WERI-Rb-1 (cell line): Measurements from ENCODE around the gene ST6GALNAC3.

Source experiments
- DNase-seq: peaks from one replicate; pipeline ENCODE4 v3.0.0-alpha.2; 2020
- H3K27ac ChIP-seq: fragments of 250-450 bp; sonication (Bioruptor Pico); 2 replicates; pipeline ENCODE4 v1.5.1; 2020; ENCODE audit warnings: mild to moderate bottlenecking, moderate library complexity
- H3K27me3 ChIP-seq: fragments of 250-450 bp; sonication (Bioruptor Pico); 2 replicates; pipeline ENCODE4 v1.5.1; 2021; ENCODE audit warnings: mild to moderate bottlenecking, low read depth, moderate library complexity; ENCODE audit not compliant: insufficient read depth, severe bottlenecking
- H3K36me3 ChIP-seq: fragments of 250-450 bp; sonication (Bioruptor Pico); 2 replicates; pipeline ENCODE4 v1.5.1; 2020; ENCODE audit warnings: mild to moderate bottlenecking, moderate library complexity
- H3K4me3 ChIP-seq: 2 replicates; pipeline ENCODE4 v1.5.1; 2011; ENCODE audit warnings: low read depth, mild to moderate bottlenecking, control low read depth, low read length
- H3K9me3 ChIP-seq: fragments of 250-450 bp; sonication (Bioruptor Pico); 2 replicates; pipeline ENCODE4 v1.5.1; 2021; ENCODE audit warnings: mild to moderate bottlenecking, moderate library complexity; ENCODE audit not compliant: severe bottlenecking
- TF ChIP-seq, protein P1 (sequence below): IDR thresholded peaks from 2 replicates; pipeline ENCODE4 v1.5.1; 2011; ENCODE audit warnings: low read depth, mild to moderate bottlenecking, control low read depth, inconsistent platforms, low read length

ST6GALNAC3 gene

DNA sequence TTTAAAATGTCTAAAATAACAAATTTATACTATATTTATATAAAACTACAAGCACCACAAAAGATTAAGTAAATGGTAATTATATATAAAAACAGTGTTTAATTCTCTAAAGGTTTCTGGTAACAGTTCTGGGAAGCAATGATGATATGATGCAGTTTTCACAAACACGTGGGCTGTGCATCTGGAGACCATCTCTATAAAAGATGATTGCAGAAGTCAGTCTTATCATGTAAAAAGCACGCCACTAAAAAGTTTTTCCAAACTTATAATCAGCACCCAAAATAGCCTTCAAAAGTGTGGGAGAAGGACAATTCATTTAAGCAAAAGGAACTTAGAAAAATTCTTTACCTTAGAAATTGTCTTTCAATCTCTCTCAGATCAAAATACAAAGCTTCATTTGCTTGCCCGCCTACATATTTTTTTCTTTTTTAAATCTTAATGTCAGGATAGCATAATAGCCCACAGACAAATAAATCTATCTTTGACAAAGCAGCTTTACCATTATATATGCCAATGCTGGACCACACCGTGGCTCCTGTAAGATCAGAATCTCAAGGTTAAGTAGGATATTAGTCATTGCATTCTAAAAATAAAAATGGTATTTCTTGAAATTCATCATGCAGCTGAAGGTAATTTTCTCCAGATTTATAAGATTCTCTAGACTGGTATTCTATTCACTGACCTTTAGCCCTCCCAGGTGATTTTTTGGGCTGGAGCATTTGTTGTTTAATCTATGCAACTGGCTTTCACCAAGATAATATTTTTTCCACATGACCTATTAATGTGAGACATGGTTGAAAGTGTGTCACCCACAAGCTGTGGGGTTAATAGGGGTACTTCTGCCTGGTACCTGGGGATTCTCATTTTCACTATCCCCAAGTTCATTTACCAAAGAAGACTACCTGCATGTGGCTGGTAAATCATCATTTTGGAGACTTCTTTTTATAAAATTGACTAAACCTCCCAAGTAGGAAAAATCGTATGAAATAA, 603.2 kb downstream of the ST6GALNAC3 start:
- Histone ChIP-seq H3K4me3 (no peak overlapping the region), H3K36me3 (no peaks in the 10 kb centered on the region)
- TF ChIP-seq, protein P1, sequence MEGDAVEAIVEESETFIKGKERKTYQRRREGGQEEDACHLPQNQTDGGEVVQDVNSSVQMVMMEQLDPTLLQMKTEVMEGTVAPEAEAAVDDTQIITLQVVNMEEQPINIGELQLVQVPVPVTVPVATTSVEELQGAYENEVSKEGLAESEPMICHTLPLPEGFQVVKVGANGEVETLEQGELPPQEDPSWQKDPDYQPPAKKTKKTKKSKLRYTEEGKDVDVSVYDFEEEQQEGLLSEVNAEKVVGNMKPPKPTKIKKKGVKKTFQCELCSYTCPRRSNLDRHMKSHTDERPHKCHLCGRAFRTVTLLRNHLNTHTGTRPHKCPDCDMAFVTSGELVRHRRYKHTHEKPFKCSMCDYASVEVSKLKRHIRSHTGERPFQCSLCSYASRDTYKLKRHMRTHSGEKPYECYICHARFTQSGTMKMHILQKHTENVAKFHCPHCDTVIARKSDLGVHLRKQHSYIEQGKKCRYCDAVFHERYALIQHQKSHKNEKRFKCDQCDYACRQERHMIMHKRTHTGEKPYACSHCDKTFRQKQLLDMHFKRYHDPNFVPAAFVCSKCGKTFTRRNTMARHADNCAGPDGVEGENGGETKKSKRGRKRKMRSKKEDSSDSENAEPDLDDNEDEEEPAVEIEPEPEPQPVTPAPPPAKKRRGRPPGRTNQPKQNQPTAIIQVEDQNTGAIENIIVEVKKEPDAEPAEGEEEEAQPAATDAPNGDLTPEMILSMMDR, result no peak

DNA sequence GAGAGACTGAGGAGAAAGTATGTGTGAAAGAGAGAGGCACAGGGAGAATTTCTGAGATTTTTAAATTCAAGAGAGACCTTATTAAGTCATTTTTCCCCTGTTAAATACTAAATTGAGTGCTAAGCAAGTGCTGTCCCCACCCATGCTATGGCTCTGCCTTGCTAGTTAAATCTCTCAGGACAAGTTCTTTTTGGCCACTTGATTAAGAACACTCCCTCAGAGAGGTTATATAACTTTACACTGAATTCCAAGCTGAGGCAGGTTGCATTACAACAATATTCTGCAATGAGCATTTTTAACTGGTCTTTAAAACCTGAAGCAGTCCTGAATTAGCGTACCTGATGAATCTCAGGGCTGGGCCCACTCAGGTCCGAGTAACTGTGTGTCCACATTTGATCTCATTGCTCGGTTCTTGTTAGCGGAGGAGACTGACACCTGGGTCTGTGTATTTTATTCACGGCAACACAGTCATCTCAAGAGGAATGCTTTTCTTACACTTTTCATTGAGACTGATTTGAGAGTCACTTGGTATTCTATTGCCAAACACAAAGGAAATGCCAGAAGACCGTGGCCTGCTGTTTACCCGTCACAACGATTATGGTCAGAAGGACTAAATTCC, 605.1 kb downstream of the ST6GALNAC3 start:
- DNase-seq, result no peak
- Histone ChIP-seq H3K9me3 (no peaks in the 10 kb centered on the region), H3K36me3 (no peaks in the 10 kb centered on the region), H3K4me3 (no peak overlapping the region), H3K27me3 (no peaks in the 10 kb centered on the region), H3K27ac (no peak overlapping the region)
- TF ChIP-seq, protein P1, result no peak

More for the DNA sequence above, 603.2 kb downstream of the ST6GALNAC3 start:
- Histone ChIP-seq H3K9me3 (no peaks in the 10 kb centered on the region), H3K27ac (no peak overlapping the region), H3K27me3 (no peaks in the 10 kb centered on the region)
- DNase-seq, result no peak

DNA sequence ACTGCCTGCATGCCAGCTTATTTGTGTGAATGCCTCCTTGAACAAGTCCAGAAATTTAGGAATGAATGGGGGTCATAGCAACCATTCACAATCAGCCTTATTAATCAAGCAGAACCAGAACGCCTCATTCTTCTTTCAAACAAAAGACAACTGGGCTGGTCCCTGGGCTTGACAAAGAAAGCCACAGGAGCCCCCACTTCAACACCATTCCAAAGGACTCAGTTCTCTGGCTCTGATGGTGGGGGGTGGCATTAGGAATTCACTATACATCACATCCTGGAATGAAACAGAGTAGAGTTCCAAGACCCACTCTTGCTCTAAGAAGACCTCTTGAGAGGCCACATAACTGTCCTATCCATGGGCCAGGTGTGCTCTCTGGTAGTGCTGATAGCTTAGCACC, 606.1 kb downstream of the ST6GALNAC3 start:
- H3K27me3 ChIP-seq, result no peaks in the 10 kb centered on the region
- H3K27ac ChIP-seq, result no peak overlapping the region
- no peak overlapping the region for H3K4me3 ChIP-seq
- TF ChIP-seq, protein P1, result no peak
- no peaks in the 10 kb centered on the region for H3K9me3 ChIP-seq
- H3K36me3 ChIP-seq, result no peaks in the 10 kb centered on the region
- DNase-seq, result no peak

DNA sequence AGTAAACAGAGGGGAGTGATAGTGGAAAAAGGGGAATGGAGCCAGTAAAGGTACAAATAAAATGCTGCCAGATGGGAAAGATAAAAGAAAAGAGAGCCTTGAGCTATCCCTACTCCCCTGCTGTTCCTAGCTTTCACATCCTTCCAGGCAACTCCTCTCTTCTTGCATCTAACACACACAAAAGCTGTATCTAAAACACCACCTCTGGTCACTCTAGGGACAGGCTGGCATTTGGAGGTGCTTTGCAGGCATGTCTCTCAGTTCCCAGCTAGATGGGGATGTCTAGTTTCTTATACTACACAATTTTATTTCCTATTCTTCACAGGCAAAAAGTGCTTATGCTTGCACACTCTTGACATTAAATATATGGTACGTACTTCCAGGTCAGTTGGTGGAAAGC, 607.6 kb downstream of the ST6GALNAC3 start:
- TF ChIP-seq, protein P1, result 0 out of 2 replicates have a peak, but pooled peaks have one; percentile 11
- H3K27ac ChIP-seq, result no peak overlapping the region
- no peaks in the 10 kb centered on the region for H3K27me3 ChIP-seq
- H3K36me3 ChIP-seq, result no peaks in the 10 kb centered on the region
- no peak overlapping the region for H3K4me3 ChIP-seq
- H3K9me3 ChIP-seq, result no peaks in the 10 kb centered on the region
- DNase-seq, result no peak
